Stimulated activated CD8-positive, alpha-beta memory T cell treated with anti-CD3 and anti-CD28 coated beads, Interleukin-4, amount 100 ng/mL, for 4 hours (primary cell): ENCODE measurements around the gene LSMEM2.
A peak's percentile ranks its signal among the peaks of the same experiment; 100 is the strongest.
"Not testable (repeated sequence)": the region's sequence is repeated elsewhere in the genome, so short reads cannot be mapped to it uniquely, and the experiment has no call there.

Source experiments
- DNase-seq, 2 donors: peaks; one replicate each; pipeline ENCODE4 v3.0.0-alpha.2; 2020; ENCODE audit warnings: low read depth in 2 of 2, low spot score in 1 of 2

LSMEM2 gene

GRCh38 chr3:50276762-50277101 is 2.2 kb upstream of the LSMEM2 start:
- DNase-seq, result no peak

GRCh38 chr3:50278123-50278879 is 586 bp upstream of the LSMEM2 start:
- no peak for DNase-seq

GRCh38 chr3:50279255-50280016 is 549 bp downstream of the LSMEM2 start:
- no peak for DNase-seq

GRCh38 chr3:50284121-50284520 is 5.2 kb downstream of the LSMEM2 start:
- not testable (repeated sequence) for DNase-seq

GRCh38 chr3:50286322-50287227 is 7.7 kb downstream of the LSMEM2 start:
- no peak for DNase-seq

GRCh38 chr3:50287262-50287661 is 8.4 kb downstream of the LSMEM2 start:
- DNase-seq, result no peak

- DNase-seq, result no peak
Measured at GRCh38 chr3:50288387-50289007, 9.6 kb downstream of the LSMEM2 start.

- no peak for DNase-seq
Measured at GRCh38 chr3:50289130-50289529, 10.2 kb downstream of the LSMEM2 start.

GRCh38 chr3:50290161-50290641 is 11.3 kb downstream of the LSMEM2 start:
- no peak for DNase-seq

GRCh38 chr3:50292159-50293078 is 13.5 kb downstream of the LSMEM2 start, which contains the start of gene IFRD2:
Gene IFRD2, minus strand, starts transcription at chr3:50292429. Its CDS starts 155 bp downstream, at chr3:50292274.
- DNase-seq, result peak; percentile 82 to 92

GRCh38 chr3:50293079-50293801 is 14.4 kb downstream of the LSMEM2 start:
- DNase-seq, result no peak

GRCh38 chr3:50294089-50294488 is 15.2 kb downstream of the LSMEM2 start:
- DNase-seq, result no peak

GRCh38 chr3:50294492-50295403 is 15.9 kb downstream of the LSMEM2 start:
- no peak for DNase-seq

GRCh38 chr3:50295553-50296431 is 16.9 kb downstream of the LSMEM2 start:
- no peak for DNase-seq

GRCh38 chr3:50296721-50297383 is 18.0 kb downstream of the LSMEM2 start:
- DNase-seq, result no peak

- DNase-seq, result no peak
Measured at GRCh38 chr3:50297384-50297775, 18.5 kb downstream of the LSMEM2 start.
